ENCODE results near the gene PSMD9. TPM values are rescaled to one million over a fixed set of nuclear protein-coding genes. Genes with fewer than 3 reads are reported as not detected.
A peak's percentile ranks its signal among the peaks of the same experiment; 100 is the strongest.
"Not testable (repeated sequence)": the region's sequence is repeated elsewhere in the genome, so short reads cannot be mapped to it uniquely, and the experiment has no call there.

PSMD9 gene
- polyA plus RNA-seq, 1 experiment: 57.7 TPM

GRCh38 chr12:121889274-121889624, 659 bp downstream of the PSMD9 start:
- Histone ChIP-seq H3K27ac (ENCODE audit: low read depth, low read length) (peak overlapping the region; percentile 98), H3K27me3 (ENCODE audit: control insufficient read depth, insufficient read depth, low read length) (no peaks in the 10 kb centered on the region), H3K9me3 (ENCODE audit: control insufficient read depth, insufficient read depth, low read length) (no peaks in the 10 kb centered on the region; the same call in 1 of the 2 replicates), H3K4me3 (ENCODE audit: low read depth, low read length) (peak overlapping the region; percentile 94)
- no peak for TF ChIP-seq CTCF (IDR thresholded peaks at IDR 0.05; ENCODE audit: low read depth, low read length)
- POLR2A ChIA-PET: interaction anchor here (1.1 to 1.8 kb wide), 5 partner anchors 16 to 95 kb away, joined by 3 to 18 read pairs (median 10); partner anchors contain the start of genes HPD and RHOF
- no peak for DNase-seq (ENCODE audit: low read depth, low spot score)
- CTCF ChIA-PET: interaction anchor here (0.6 to 9.2 kb wide), 9 partner anchors 9 to 192 kb away, joined by 3 to 111 read pairs (median 6); partner anchors contain the start of genes HPD and RHOF

- POLR2A ChIA-PET: interaction anchor here (1.7 to 1.8 kb wide), 2 partner anchors 17 to 95 kb away, joined by 11 to 18 read pairs; partner anchors contain the start of gene RHOF
- peak overlapping the region; percentile 94 for H3K4me3 ChIP-seq (ENCODE audit: low read depth, low read length)
- not testable (repeated sequence) for H3K27me3 ChIP-seq (ENCODE audit: control insufficient read depth, insufficient read depth, low read length); H3K27ac ChIP-seq (ENCODE audit: low read depth, low read length); DNase-seq (ENCODE audit: low read depth, low spot score); H3K9me3 ChIP-seq (ENCODE audit: control insufficient read depth, insufficient read depth, low read length)
- CTCF ChIA-PET: interaction anchor here (0.6 to 9.2 kb wide), 9 partner anchors 9 to 192 kb away, joined by 3 to 111 read pairs (median 6); partner anchors contain the start of genes HPD and RHOF
These were observed 1.1 kb downstream of the PSMD9 start for GRCh38 chr12:121889661-121890060.

GRCh38 chr12:121892673-121893561, 4.3 kb downstream of the PSMD9 start:
- H3K4me3 ChIP-seq (ENCODE audit: low read depth, low read length): no peak overlapping the region
- no peaks in the 10 kb centered on the region; the same call in 1 of the 2 replicates for H3K9me3 ChIP-seq (ENCODE audit: control insufficient read depth, insufficient read depth, low read length)
- H3K27ac ChIP-seq (ENCODE audit: low read depth, low read length): peak overlapping the region; percentile 31
- CTCF ChIA-PET: interaction anchor here (0.6 to 9.2 kb wide), 4 partner anchors 54 to 98 kb away, joined by 3 to 111 read pairs (median 4); partner anchors contain the start of gene RHOF
- POLR2A ChIA-PET: interaction anchor here (1.0 to 1.5 kb wide), 2 partner anchors 67 to 98 kb away, joined by 3 to 4 read pairs; no protein-coding TSS in a partner anchor
- TF ChIP-seq CTCF (IDR thresholded peaks at IDR 0.05; ENCODE audit: low read depth, low read length): no peak
- no peak for DNase-seq (ENCODE audit: low read depth, low spot score)
- H3K27me3 ChIP-seq (ENCODE audit: control insufficient read depth, insufficient read depth, low read length): no peaks in the 10 kb centered on the region

- Histone ChIP-seq H3K9me3 (ENCODE audit: control insufficient read depth, insufficient read depth, low read length) (no peaks in the 10 kb centered on the region), H3K27me3 (ENCODE audit: control insufficient read depth, insufficient read depth, low read length) (no peaks in the 10 kb centered on the region), H3K27ac (ENCODE audit: low read depth, low read length) (peak overlapping the region; percentile 68), H3K4me3 (ENCODE audit: low read depth, low read length) (no peak overlapping the region)
- DNase-seq (ENCODE audit: low read depth, low spot score): peak; percentile 50
- CTCF ChIA-PET: interaction anchor here (0.6 to 9.2 kb wide), 3 partner anchors 55 to 99 kb away, joined by 4 to 111 read pairs (median 5); partner anchors contain the start of gene RHOF
- POLR2A ChIA-PET: interaction anchor here (1.3 to 1.5 kb wide), 2 partner anchors 91 to 99 kb away, joined by 3 to 6 read pairs; no protein-coding TSS in a partner anchor
- no peak for TF ChIP-seq CTCF (IDR thresholded peaks at IDR 0.05; ENCODE audit: low read depth, low read length)
These were observed 5.4 kb downstream of the PSMD9 start for GRCh38 chr12:121893961-121894460.

GRCh38 chr12:121894633-121895032, 6.0 kb downstream of the PSMD9 start:
- ChIA-PET CTCF (interaction anchor here (0.6 to 1.5 kb wide), 3 partner anchors 71 to 201 kb away, joined by 5 to 11 read pairs (median 6); partner anchors contain the start of gene RHOF), POLR2A (interaction anchor here (1.3 kb wide), 1 partner anchor 92 kb away, joined by 6 read pairs; no protein-coding TSS in a partner anchor)
- Histone ChIP-seq H3K27ac (ENCODE audit: low read depth, low read length) (peak overlapping the region; percentile 68), H3K9me3 (ENCODE audit: control insufficient read depth, insufficient read depth, low read length) (no peaks in the 10 kb centered on the region), H3K27me3 (ENCODE audit: control insufficient read depth, insufficient read depth, low read length) (no peaks in the 10 kb centered on the region), H3K4me3 (ENCODE audit: low read depth, low read length) (no peak overlapping the region)
- no peak for DNase-seq (ENCODE audit: low read depth, low spot score)
- TF ChIP-seq CTCF (IDR thresholded peaks at IDR 0.05; ENCODE audit: low read depth, low read length): peak; percentile 44
